Common myeloid progenitor, CD34-positive (primary cell): ENCODE measurements around the gene GSDME.

Experiments used
- CTCF ChIA-PET: fragments of 350-600 bp; sonication (Branson Sonifier 250); formaldehyde crosslinking; loops from one replicate; lab custom pipeline; 2021; ENCODE audit warnings: antibody characterized with exemption; lab: Charles Lee
- POLR2A ChIA-PET: fragments of 350-600 bp; sonication (Branson Sonifier 250); formaldehyde crosslinking; loops from one replicate; lab custom pipeline; 2021; ENCODE audit warnings: antibody characterized with exemption; lab: Charles Lee
- DNase-seq, 3 donors: peaks; one replicate each; pipeline versions ENCODE4 v3.0.0 to v3.0.0-alpha.2; 2013
- H3K27ac ChIP-seq, 2 experiments: 1 replicate in 1 of 2; 2 replicates in 1 of 2; pipeline ENCODE4 v1.7.0; 2013; ENCODE audit warnings: inconsistent platforms in 2 of 2, low read length in 2 of 2, mild to moderate bottlenecking in 2 of 2, low read depth in 1 of 2, moderate library complexity in 1 of 2; ENCODE audit not compliant: severe bottlenecking in 2 of 2, insufficient read depth in 1 of 2, poor library complexity in 1 of 2
- H3K27me3 ChIP-seq, 5 experiments: replicated peaks in 2 of 5; 1 replicate in 3 of 5; 2 replicates in 2 of 5; pipeline versions ENCODE4 v1.6.1 to v1.7.0; 2013; ENCODE audit warnings: low read length in 4 of 5, mild to moderate bottlenecking in 2 of 5, moderate library complexity in 2 of 5, inconsistent platforms in 1 of 5; ENCODE audit not compliant: insufficient read depth in 5 of 5, control insufficient read depth in 4 of 5
- H3K36me3 ChIP-seq, 4 experiments: 1 replicate in 2 of 4; 2 replicates in 2 of 4; pipeline versions ENCODE4 v1.6.1 to v1.7.0; 2013; ENCODE audit warnings: low read length in 3 of 4, control low read depth in 1 of 4, mild to moderate bottlenecking in 1 of 4; ENCODE audit not compliant: control insufficient read depth in 4 of 4, insufficient read depth in 4 of 4
- H3K4me1 ChIP-seq, 4 experiments: 1 replicate in 3 of 4; 2 replicates in 1 of 4; pipeline versions ENCODE4 v1.6.1 to v1.7.1; 2013; ENCODE audit warnings: low read length in 3 of 4, mild to moderate bottlenecking in 3 of 4, control low read depth in 1 of 4, inconsistent platforms in 1 of 4, moderate library complexity in 1 of 4; ENCODE audit not compliant: control insufficient read depth in 4 of 4, insufficient read depth in 4 of 4; ENCODE audit errors: control extremely low read depth in 1 of 4
- H3K4me3 ChIP-seq, 7 experiments: 1 replicate in 4 of 7; 2 replicates in 3 of 7; pipeline versions ENCODE4 v1.5.1 to v1.7.0; 2013; ENCODE audit warnings: mild to moderate bottlenecking in 7 of 7, low read length in 6 of 7, moderate library complexity in 6 of 7, inconsistent platforms in 2 of 7, low read depth in 2 of 7, control low read depth in 1 of 7; ENCODE audit not compliant: insufficient read depth in 4 of 7, control insufficient read depth in 1 of 7; ENCODE audit errors: extremely low read depth in 1 of 7
- H3K9me3 ChIP-seq, 5 experiments: 1 replicate in 4 of 5; 2 replicates in 1 of 5; pipeline versions ENCODE4 v1.6.1 to v1.7.1; 2013; ENCODE audit warnings: low read length in 4 of 5, mild to moderate bottlenecking in 2 of 5, inconsistent platforms in 1 of 5, low read depth in 1 of 5, moderate library complexity in 1 of 5; ENCODE audit not compliant: control insufficient read depth in 4 of 5, insufficient read depth in 2 of 5; ENCODE audit errors: control extremely low read depth in 1 of 5
- WGBS: methylation state at CpG from one replicate; pipeline ENCODE4 v1.1.5; 2013; ENCODE audit not compliant: insufficient coverage; 5-methylcytosine and 5-hydroxymethylcytosine counted together

The GSDME gene

DNA sequence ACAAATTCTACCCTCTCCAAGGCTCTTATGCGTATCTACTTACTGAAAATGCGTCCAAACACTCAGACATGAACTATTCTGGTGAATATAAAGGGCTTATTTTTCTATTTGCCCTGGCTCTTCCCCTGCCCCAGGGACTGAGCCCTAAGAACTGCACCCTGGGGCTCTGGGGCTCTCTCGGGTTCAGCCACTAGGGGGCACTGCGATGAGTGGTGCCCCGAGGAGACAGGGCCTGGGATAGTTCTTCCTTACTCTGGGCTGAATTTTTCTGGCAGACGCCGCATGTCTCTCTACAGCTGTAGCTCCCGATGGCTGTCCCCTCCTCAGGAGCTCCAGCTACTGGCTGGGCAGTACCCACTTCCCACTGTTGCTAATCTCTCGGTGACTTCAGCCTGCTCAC, 30.8 kb upstream of the GSDME start:
- H3K4me1 ChIP-seq: peaks cover 0 to 7% (median 0%) of the 10 kb centered on the region in 4 experiments
- no peak overlapping the region for H3K27ac ChIP-seq
- H3K4me3 ChIP-seq: no peak overlapping the region
- H3K27me3 ChIP-seq: no peaks in the 10 kb centered on the region
- no peaks in the 10 kb centered on the region for H3K36me3 ChIP-seq
- ChIA-PET POLR2A (no interaction called here), CTCF (interaction anchor here (1.2 kb wide), 2 partner anchors 16 to 26 kb away, joined by 3 read pairs; no protein-coding TSS in a partner anchor)
- no peak for DNase-seq
- 98% methylated on average over 7 of the region's 9 CpGs for WGBS
- peaks cover 0 to 18% (median 8%) of the 10 kb centered on the region in 5 experiments for H3K9me3 ChIP-seq

GRCh38 chr7:24786941-24787340, 29.7 kb upstream of the GSDME start:
- peaks cover 0 to 7% (median 0%) of the 10 kb centered on the region in 4 experiments for H3K4me1 ChIP-seq
- H3K4me3 ChIP-seq: no peak overlapping the region
- peak; percentile 60 to 93 (median 88) for DNase-seq
- no peaks in the 10 kb centered on the region for H3K36me3 ChIP-seq
- H3K27me3 ChIP-seq: no peaks in the 10 kb centered on the region
- H3K9me3 ChIP-seq: peaks cover 0 to 21% (median 8%) of the 10 kb centered on the region in 5 experiments
- ChIA-PET CTCF (no interaction called here), POLR2A (no interaction called here)
- H3K27ac ChIP-seq: no peak overlapping the region
- 52% methylated on average over 3 of the region's 5 CpGs for WGBS

DNA sequence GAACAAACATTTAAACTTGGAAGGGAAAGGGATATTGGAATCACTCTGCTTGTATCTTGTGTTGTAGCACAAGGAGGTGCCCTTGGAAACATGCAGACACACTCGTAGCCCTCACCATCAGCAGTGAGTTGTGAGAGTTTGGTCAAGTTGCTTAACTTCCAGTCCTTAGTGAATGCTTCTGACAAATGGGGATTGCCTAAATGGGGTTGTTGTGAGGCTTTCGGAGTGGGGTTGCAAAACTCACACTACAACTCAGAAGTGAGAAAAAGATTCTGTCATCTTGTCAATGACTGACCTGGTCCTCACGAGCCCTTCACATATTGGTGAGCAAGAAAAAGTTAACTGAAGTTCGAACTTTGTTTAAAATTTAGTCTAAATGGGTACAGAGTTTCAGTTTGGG, 29.0 kb upstream of the GSDME start:
- Histone ChIP-seq H3K4me1 (peaks cover 0 to 7% (median 0%) of the 10 kb centered on the region in 4 experiments), H3K27ac (no peak overlapping the region), H3K27me3 (no peaks in the 10 kb centered on the region), H3K36me3 (no peaks in the 10 kb centered on the region), H3K9me3 (peaks cover 0 to 21% (median 8%) of the 10 kb centered on the region in 5 experiments), H3K4me3 (no peak overlapping the region)
- CTCF ChIA-PET: no interaction called here
- DNase-seq: peak in 1 of 3 donors; percentile 4
- 100% methylated on average over 3 of the region's 4 CpGs for WGBS
- POLR2A ChIA-PET: no interaction called here

- CTCF ChIA-PET: interaction anchor here (0.6 to 1.0 kb wide), 2 partner anchors 17 to 28 kb away, joined by 3 read pairs; no protein-coding TSS in a partner anchor
- 100% methylated on average over 4 of the region's 5 CpGs for WGBS
- POLR2A ChIA-PET: no interaction called here
Observed at GRCh38 chr7:24784277-24784676, 27.0 kb upstream of the GSDME start.

DNA sequence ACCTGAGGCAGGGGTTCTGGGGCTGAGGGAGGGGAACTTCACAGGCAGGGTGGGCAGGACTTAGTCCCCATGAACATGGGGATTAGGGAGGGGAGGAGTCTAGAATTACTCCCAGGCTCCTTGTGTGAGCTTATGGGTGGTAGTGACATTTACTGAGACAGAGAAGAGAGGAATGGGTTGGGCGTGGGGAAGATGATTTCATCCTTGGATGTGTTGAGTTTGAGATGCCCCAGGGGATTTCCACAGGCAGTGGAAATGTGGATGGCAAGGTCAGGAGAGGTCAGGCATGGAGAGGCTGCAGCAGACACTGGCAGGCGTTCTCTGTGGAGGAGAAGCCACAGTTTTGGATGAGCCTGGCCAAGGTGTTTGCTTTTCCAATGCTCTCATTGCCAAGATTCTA, 26.4 kb upstream of the GSDME start:
- WGBS: 81% methylated on average over 2 of the region's 2 CpGs
- Histone ChIP-seq H3K4me3 (no peak overlapping the region), H3K36me3 (no peaks in the 10 kb centered on the region), H3K9me3 (peaks cover 0 to 14% (median 6%) of the 10 kb centered on the region in 5 experiments), H3K27me3 (no peaks in the 10 kb centered on the region), H3K27ac (no peak overlapping the region), H3K4me1 (peaks cover 0 to 16% (median 1%) of the 10 kb centered on the region in 4 experiments)
- ChIA-PET CTCF (interaction anchor here (1.0 kb wide), 1 partner anchor 29 kb away, joined by 3 read pairs; no protein-coding TSS in a partner anchor), POLR2A (no interaction called here)
- DNase-seq: no peak

More at GRCh38 chr7:24784277-24784676, 27.0 kb upstream of the GSDME start:
- no peak for DNase-seq
- no peak overlapping the region for H3K4me3 ChIP-seq
- H3K36me3 ChIP-seq: no peaks in the 10 kb centered on the region
- H3K27ac ChIP-seq: no peak overlapping the region
- H3K27me3 ChIP-seq: no peaks in the 10 kb centered on the region
- peaks cover 0 to 10% (median 0%) of the 10 kb centered on the region in 4 experiments for H3K4me1 ChIP-seq
- H3K9me3 ChIP-seq: peaks cover 0 to 19% (median 6%) of the 10 kb centered on the region in 5 experiments

DNA sequence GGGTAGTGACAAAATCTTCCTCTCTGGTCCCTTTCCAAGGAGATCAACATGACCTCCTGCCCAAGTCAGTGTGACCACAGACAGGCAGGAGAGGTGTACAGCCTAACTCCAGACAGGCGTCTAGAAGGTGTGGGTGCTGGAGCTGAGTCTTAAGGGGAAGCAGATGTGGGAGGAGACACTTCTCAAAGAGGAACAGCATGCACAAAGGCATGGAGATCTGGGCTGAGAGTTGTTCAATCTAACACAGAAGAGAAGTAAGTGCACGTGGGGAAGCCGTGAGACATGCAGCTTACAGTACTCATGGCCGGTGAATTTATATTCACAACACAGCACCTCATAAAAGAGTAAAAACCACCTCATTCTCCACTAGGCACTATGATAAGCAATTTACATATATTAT, 23.8 kb upstream of the GSDME start:
- POLR2A ChIA-PET: no interaction called here
- Histone ChIP-seq H3K27ac (no peak overlapping the region), H3K4me1 (peaks cover 0 to 13% (median 1%) of the 10 kb centered on the region in 4 experiments), H3K9me3 (peaks cover 0 to 14% (median 6%) of the 10 kb centered on the region in 5 experiments), H3K4me3 (no peak overlapping the region), H3K36me3 (no peaks in the 10 kb centered on the region), H3K27me3 (no peaks in the 10 kb centered on the region)
- CTCF ChIA-PET: no interaction called here
- peak in 2 of 3 donors; percentile 11 to 25 for DNase-seq
- 67% methylated on average over 1 of the region's 4 CpGs for WGBS

DNA sequence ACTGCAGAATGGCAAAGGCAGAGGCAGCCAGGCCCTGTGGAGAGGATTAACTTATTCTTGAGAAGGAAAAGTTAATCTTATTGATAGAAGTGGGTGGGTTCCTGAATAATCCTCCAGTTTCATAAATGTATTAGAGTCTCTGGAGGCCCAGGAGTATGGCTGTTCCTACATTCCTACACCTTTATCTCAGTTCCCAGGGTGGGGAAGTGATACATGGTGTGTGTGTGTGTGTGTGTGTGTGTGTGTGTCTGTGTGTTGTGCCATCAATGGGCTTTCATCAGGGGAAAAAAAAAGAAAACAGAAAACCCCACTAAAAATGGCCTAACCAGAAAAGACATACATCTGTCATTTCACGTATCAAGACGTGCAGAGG, 22.0 kb upstream of the GSDME start:
- WGBS: 95% methylated on average over 2 of the region's 2 CpGs
- POLR2A ChIA-PET: no interaction called here
- H3K4me3 ChIP-seq: no peak overlapping the region
- H3K36me3 ChIP-seq: no peaks in the 10 kb centered on the region
- CTCF ChIA-PET: interaction anchor here (1.9 kb wide), 1 partner anchor 33 kb away, joined by 5 read pairs; no protein-coding TSS in a partner anchor
- H3K27me3 ChIP-seq: no peaks in the 10 kb centered on the region
- no peak overlapping the region for H3K27ac ChIP-seq
- peaks cover 0 to 13% (median 1%) of the 10 kb centered on the region in 4 experiments for H3K4me1 ChIP-seq
- H3K9me3 ChIP-seq: peaks cover 0 to 14% (median 6%) of the 10 kb centered on the region in 5 experiments
- no peak for DNase-seq
